ENCODE results near the gene CD3G. TPM values are rescaled to one million over a fixed set of nuclear protein-coding genes. Genes with fewer than 3 reads are reported as not detected.

The CD3G gene
- total and polyA plus RNA-seq, 2 of the 8 experiments (the other 6 are each of a cell fraction or from before 2014, with no cell fraction given): not detected

DNA sequence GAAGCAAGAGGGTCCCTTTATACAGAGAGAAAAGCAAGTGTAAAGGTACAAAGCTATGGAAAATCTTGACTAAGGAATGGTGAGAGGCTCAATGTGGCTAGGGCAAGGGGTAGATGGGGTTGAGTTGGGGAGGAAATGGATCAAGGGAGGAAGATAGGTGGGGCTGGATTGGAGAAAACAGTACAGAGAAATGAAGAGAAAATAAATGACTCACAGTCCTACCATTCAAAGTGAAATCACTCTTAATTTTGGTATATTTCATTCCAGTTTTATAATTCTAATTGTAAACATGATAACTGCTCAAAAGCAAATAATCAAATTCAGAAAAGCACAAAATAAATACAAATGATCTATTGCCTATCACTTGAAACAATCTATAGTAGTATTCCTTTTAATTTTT is 31.8 kb downstream of the CD3G start:
- Histone ChIP-seq H4K20me1 (replicated peaks in 1 of 2; ENCODE audit: control insufficient read depth in 1 of 2, insufficient read depth in 2 of 2, low read length in 2 of 2) (peaks cover 0 to 2% of the 10 kb centered on the region in 2 experiments), H2AK5ac (ENCODE audit: low read depth, low read length) (no peak overlapping the region), H2BK15ac (ENCODE audit: low read length) (no peak overlapping the region), H3K79me1 (ENCODE audit: low read depth, low read length) (no peaks in the 10 kb centered on the region), H3K23me2 (ENCODE audit: low read depth, low read length) (no peaks in the 10 kb centered on the region), H3K18ac (ENCODE audit: extremely low read depth, low read length) (no peak overlapping the region), H4K91ac (replicated peaks; ENCODE audit: insufficient read length, low read length) (no peak overlapping the region), H2BK12ac (ENCODE audit: low read depth, low read length) (no peak overlapping the region), H2AFZ (ENCODE audit: low read length) (no peak overlapping the region), H3K9me3 (ENCODE audit: insufficient read depth in 2 of 2, low read depth in 1 of 2, low read length in 1 of 2) (no peaks in the 10 kb centered on the region), H3K56ac (replicated peaks; ENCODE audit: insufficient read length, low read depth, low read length) (no peak overlapping the region), H3K14ac (ENCODE audit: insufficient read length) (no peak overlapping the region), H4K8ac (ENCODE audit: extremely low read depth, insufficient read depth, low read length) (no peak overlapping the region), H3K9ac (replicated peaks in 1 of 4; ENCODE audit: extremely low read depth in 1 of 4, low read depth in 3 of 4, low read length in 3 of 4) (no peak overlapping the region), H3K4ac (replicated peaks; ENCODE audit: insufficient read length, low read depth, low read length) (no peak overlapping the region), H3K79me2 (ENCODE audit: control insufficient read depth in 1 of 2, insufficient read depth in 2 of 2, low read length in 2 of 2) (no peaks in the 10 kb centered on the region), H3K36me3 (ENCODE audit: control insufficient read depth in 2 of 4, insufficient read depth in 4 of 4, low read length in 3 of 4) (peaks cover 8 to 52% (median 34%) of the 10 kb centered on the region in 4 experiments), H3K27me3 (replicated peaks in 1 of 4; ENCODE audit: control insufficient read depth in 3 of 4, extremely low read depth in 1 of 4, insufficient read depth in 3 of 4, low read length in 3 of 4) (no peaks in the 10 kb centered on the region), H3K23ac (ENCODE audit: insufficient read length) (no peak overlapping the region), H3K27ac (ENCODE audit: low read depth, low read length) (no peak overlapping the region), H3K4me3 (ENCODE audit: extremely low read depth in 1 of 4, insufficient read depth in 2 of 4, low read depth in 3 of 4, low read length in 4 of 4) (no peak overlapping the region), H3K4me2 (ENCODE audit: insufficient read depth in 1 of 2, low read depth in 2 of 2, low read length in 2 of 2) (no peak overlapping the region), H2BK20ac (ENCODE audit: low read length) (no peak overlapping the region), H2BK5ac (ENCODE audit: low read depth, low read length) (no peak overlapping the region), H2BK120ac (replicated peaks; ENCODE audit: low read depth, low read length) (no peak overlapping the region), H3K4me1 (replicated peaks in 1 of 4; ENCODE audit: control insufficient read depth in 3 of 4, insufficient read depth in 4 of 4, low read length in 3 of 4) (no peaks in the 10 kb centered on the region), H4K5ac (ENCODE audit: insufficient read length, low read depth, low read length) (no peak overlapping the region)
- CTCF ChIA-PET (ENCODE audit: partially characterized antibody): interaction anchor here (0.8 to 1.7 kb wide), 2 partner anchors 8 to 81 kb away, joined by 4 to 5 read pairs; no protein-coding TSS in a partner anchor
- DNase-seq (ENCODE audit: low read depth in 1 of 2, low spot score in 2 of 2) (no peak), FAIRE-seq (no peak)
- POLR2A ChIA-PET (ENCODE audit: partially characterized antibody): interaction anchor here (1.1 to 1.8 kb wide), 2 partner anchors 13 to 152 kb away, joined by 3 read pairs; no protein-coding TSS in a partner anchor
- TF ChIP-seq CTBP2 (IDR thresholded peaks at IDR 0.05; ENCODE audit: borderline replicate concordance, insufficient read depth, insufficient read length, low read length): no peak
- no peak for TF ChIP-seq TAF7 (optimal IDR thresholded peaks at IDR 0.05; ENCODE audit: borderline replicate concordance, low read depth, low read length)
- no peak for TF ChIP-seq EZH2 (IDR thresholded peaks at IDR 0.05; ENCODE audit: low read depth, low read length, severe bottlenecking)
- TF ChIP-seq YY1 (IDR thresholded peaks at IDR 0.05; ENCODE audit: low read depth, low read length): no peak
- TF ChIP-seq ASH2L (IDR thresholded peaks at IDR 0.05; ENCODE audit: low read length): no peak
- no peak for TF ChIP-seq SIRT6 (IDR thresholded peaks at IDR 0.05; ENCODE audit: low read length)
